Stimulated activated naive CD8-positive, alpha-beta T cell treated with anti-CD3 and anti-CD28 coated beads, Interleukin-15, amount 100 ng/mL, for 72 hours (primary cell): ENCODE results near the gene LCN6.
"Not testable (repeated sequence)": the region's sequence is repeated elsewhere in the genome, so short reads cannot be mapped to it uniquely, and the experiment has no call there.

Experiments used
- ATAC-seq: fragments of 150-1000 bp; cut with Tn5 transposase; 2 replicates; pipeline ENCODE4 v1.10.0; 2021; ENCODE audit warnings: mild to moderate bottlenecking, moderate library complexity
- DNase-seq, 2 donors: peaks; one replicate each; pipeline ENCODE4 v3.0.0; 2021 to 2022
- H3K27ac Mint-ChIP-seq, 2 donors: one replicate each; pipeline ENCODE4 v1.8.0; 2022; ENCODE audit warnings: mild to moderate bottlenecking in 2 of 2, mixed read lengths in 2 of 2, moderate library complexity in 2 of 2
- H3K27me3 Mint-ChIP-seq: one replicate; pipeline ENCODE4 v1.8.0; 2022; ENCODE audit warnings: mixed read lengths
- H3K4me1 Mint-ChIP-seq: one replicate; pipeline ENCODE4 v1.8.0; 2022; ENCODE audit warnings: mild to moderate bottlenecking, mixed read lengths
- H3K4me3 Mint-ChIP-seq, 2 donors: one replicate each; pipeline ENCODE4 v1.8.0; 2022; ENCODE audit warnings: mild to moderate bottlenecking in 2 of 2, mixed read lengths in 2 of 2, moderate library complexity in 1 of 2
- H3K9me3 Mint-ChIP-seq, 2 donors: one replicate each; pipeline ENCODE4 v1.8.0; 2022; ENCODE audit warnings: mixed read lengths in 2 of 2

Gene LCN6, protein sequence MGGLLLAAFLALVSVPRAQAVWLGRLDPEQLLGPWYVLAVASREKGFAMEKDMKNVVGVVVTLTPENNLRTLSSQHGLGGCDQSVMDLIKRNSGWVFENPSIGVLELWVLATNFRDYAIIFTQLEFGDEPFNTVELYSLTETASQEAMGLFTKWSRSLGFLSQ

GRCh38 chr9:136748201-136748600, at the start of gene LCN6:
Gene LCN6 (minus strand): TSS chr9:136748525. CDS start chr9:136748483, 42 bp downstream.
- ATAC-seq (no peak), DNase-seq (no peak)
- peaks cover 20 to 26% of the 10 kb centered on the region in 2 donors for H3K9me3 Mint-ChIP-seq
- H3K4me3 Mint-ChIP-seq, result no peak within 1 kb of the TSS
- H3K4me1 Mint-ChIP-seq, result peaks cover 23% of the 10 kb centered on the region
- peaks cover 63% of the 10 kb centered on the region for H3K27me3 Mint-ChIP-seq
- H3K27ac Mint-ChIP-seq, result peak within 1 kb of the TSS in 1 of 2 donors; percentile 34

GRCh38 chr9:136796775-136797347, 48.5 kb upstream of the LCN6 start:
- not testable (repeated sequence) for DNase-seq, H3K4me3 Mint-ChIP-seq, H3K9me3 Mint-ChIP-seq, H3K27ac Mint-ChIP-seq, ATAC-seq
- Mint-ChIP-seq H3K4me1 (peaks cover 65% of the 10 kb centered on the region), H3K27me3 (peaks cover 20% of the 10 kb centered on the region)

DNA sequence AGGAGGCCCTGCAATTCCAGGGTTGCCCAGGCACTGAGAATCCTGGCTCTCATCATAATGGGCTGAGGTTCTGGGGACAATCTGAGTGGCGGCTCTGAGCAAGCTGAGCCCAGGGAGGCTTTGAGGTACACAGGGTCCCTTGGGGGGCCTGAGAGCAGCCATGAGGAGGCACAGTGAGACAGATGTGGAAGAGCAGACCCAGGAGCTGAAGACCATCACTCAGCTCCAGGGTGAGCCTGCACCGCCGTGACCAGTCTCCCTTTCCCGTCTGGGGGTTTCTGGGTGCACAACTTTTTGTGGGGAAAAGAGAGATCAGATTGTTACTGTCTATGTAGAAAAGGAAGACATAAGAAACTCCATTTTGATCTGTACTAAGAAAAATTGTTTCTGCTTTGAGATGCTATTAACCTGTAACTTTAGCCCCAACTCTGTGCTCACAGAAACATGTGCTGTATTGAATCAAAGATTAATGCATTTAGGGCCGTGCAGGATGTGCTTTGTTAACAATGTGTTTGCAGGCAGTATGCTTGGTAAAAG, 48.0 kb upstream of the LCN6 start, which contains the start of gene CCDC183:
TSS of gene CCDC183 (plus strand) at position 101 of the 537 bp plus-strand sequence. CDS start at position 161, 60 bp downstream.
- Mint-ChIP-seq H3K27ac (no peak within 1 kb of the TSS), H3K4me3 (no peak within 1 kb of the TSS), H3K27me3 (peaks cover 15% of the 10 kb centered on the region), H3K9me3 (no peaks in the 10 kb centered on the region), H3K4me1 (peaks cover 66% of the 10 kb centered on the region)
- ATAC-seq, result no peak
- no peak for DNase-seq

- DNase-seq, result no peak
- Mint-ChIP-seq H3K27me3 (peaks cover 6% of the 10 kb centered on the region), H3K9me3 (no peaks in the 10 kb centered on the region), H3K4me3 (no peak overlapping the region), H3K4me1 (peaks cover 59% of the 10 kb centered on the region), H3K27ac (no peak overlapping the region)
- ATAC-seq, result no peak
These were observed 46.6 kb upstream of the LCN6 start for GRCh38 chr9:136795000-136795348.

DNA sequence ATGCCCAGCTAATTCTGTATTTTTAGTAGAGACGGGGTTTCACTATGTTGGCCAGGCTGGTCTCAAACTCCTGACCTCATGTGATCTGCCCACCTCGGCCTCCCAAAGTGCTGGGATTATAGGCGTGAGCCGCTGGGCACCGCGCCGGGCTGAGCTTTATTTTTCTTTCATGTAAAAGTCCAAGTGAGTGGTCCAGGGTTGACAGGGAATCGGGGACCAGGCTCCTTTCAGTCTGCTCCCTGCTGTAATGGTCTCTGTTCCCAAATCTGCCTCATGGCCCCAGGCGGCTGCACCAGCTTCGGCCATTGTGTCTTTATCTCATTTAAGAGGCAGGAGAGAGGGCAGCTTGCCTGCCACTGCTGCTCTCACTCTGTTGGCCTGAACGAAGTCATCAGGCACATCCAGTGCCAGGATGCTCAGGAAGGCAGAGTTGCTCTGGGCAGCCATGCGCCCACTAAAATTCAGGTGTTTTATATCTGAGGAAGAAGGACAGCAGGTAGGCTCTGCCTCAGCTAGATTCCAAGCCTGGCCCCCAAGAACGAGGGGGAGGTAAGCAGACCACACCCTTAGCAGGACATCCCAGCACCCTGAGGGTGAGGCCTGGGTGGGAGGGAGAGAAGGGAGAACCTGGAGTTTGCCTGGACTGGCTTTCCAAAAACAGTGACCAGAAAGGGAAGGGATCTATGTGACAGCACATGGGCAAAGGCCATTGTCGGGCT, 46.1 kb upstream of the LCN6 start:
- peaks cover 6% of the 10 kb centered on the region for H3K27me3 Mint-ChIP-seq

GRCh38 chr9:136793086-136793946, 45.0 kb upstream of the LCN6 start:
- DNase-seq, result no peak
- no peak overlapping the region for H3K4me3 Mint-ChIP-seq
- peaks cover 6% of the 10 kb centered on the region for H3K27me3 Mint-ChIP-seq

More for the DNA sequence above, 46.1 kb upstream of the LCN6 start:
- Mint-ChIP-seq H3K27ac (no peak overlapping the region), H3K9me3 (no peaks in the 10 kb centered on the region), H3K4me1 (peaks cover 57% of the 10 kb centered on the region), H3K4me3 (no peak overlapping the region)
- no peak for ATAC-seq
- DNase-seq, result no peak

DNA sequence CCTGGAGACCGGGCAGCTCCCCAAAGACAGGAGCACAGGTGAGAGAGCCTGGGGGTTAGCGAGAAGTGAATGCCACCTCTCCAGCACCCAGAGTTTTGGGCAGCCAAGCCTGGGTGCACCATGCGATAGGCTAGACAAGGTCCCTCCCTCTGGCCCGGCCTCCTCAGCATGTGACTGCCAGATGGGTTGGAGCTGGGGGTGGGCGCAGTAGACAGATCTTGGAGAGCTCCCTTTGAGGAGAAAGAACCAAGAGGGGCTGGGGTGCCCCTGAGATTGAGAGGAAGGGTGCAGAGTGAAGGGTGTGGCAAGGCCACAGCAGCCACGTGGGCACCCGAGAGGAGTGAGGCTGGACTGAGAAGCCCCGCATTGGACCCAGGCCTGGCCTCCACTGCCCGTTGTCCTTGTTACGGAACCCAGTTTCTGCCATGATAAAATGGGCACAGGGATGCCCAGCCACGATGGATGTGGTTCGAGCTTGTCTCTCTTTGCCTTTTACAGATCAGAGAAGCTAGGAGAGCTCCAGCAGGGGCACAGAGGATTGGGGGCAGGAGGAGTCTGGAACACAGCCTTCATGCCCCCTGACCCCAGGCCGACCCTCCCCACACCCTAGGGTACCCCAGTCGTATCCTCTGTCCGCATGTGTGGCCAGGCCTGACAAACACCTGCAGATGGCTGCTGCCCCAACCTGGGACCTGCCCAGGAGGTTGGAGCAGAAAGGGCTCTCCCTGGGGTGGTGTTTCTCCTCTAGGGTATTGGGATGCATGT, 44.2 kb upstream of the LCN6 start:
- Mint-ChIP-seq H3K27ac (peak overlapping the region; percentile 82 to 88), H3K4me3 (peak overlapping the region; percentile 88 to 92), H3K9me3 (no peaks in the 10 kb centered on the region), H3K27me3 (peaks cover 3% of the 10 kb centered on the region), H3K4me1 (peaks cover 64% of the 10 kb centered on the region)
- ATAC-seq, result no peak
- DNase-seq, result no peak

More at GRCh38 chr9:136793086-136793946, 45.0 kb upstream of the LCN6 start:
- no peak overlapping the region for H3K27ac Mint-ChIP-seq
- H3K4me1 Mint-ChIP-seq, result peaks cover 59% of the 10 kb centered on the region
- H3K9me3 Mint-ChIP-seq, result no peaks in the 10 kb centered on the region
- ATAC-seq, result no peak

- H3K27ac Mint-ChIP-seq, result peak overlapping the region; percentile 88 to 89
- H3K4me1 Mint-ChIP-seq, result peaks cover 59% of the 10 kb centered on the region
- H3K4me3 Mint-ChIP-seq, result peak overlapping the region; percentile 88 to 92
- ATAC-seq, result peak; percentile 46
- DNase-seq, result peak; percentile 69 to 74
- H3K27me3 Mint-ChIP-seq, result no peaks in the 10 kb centered on the region
- H3K9me3 Mint-ChIP-seq, result no peaks in the 10 kb centered on the region
These were observed 43.4 kb upstream of the LCN6 start for GRCh38 chr9:136791516-136792276.

DNA sequence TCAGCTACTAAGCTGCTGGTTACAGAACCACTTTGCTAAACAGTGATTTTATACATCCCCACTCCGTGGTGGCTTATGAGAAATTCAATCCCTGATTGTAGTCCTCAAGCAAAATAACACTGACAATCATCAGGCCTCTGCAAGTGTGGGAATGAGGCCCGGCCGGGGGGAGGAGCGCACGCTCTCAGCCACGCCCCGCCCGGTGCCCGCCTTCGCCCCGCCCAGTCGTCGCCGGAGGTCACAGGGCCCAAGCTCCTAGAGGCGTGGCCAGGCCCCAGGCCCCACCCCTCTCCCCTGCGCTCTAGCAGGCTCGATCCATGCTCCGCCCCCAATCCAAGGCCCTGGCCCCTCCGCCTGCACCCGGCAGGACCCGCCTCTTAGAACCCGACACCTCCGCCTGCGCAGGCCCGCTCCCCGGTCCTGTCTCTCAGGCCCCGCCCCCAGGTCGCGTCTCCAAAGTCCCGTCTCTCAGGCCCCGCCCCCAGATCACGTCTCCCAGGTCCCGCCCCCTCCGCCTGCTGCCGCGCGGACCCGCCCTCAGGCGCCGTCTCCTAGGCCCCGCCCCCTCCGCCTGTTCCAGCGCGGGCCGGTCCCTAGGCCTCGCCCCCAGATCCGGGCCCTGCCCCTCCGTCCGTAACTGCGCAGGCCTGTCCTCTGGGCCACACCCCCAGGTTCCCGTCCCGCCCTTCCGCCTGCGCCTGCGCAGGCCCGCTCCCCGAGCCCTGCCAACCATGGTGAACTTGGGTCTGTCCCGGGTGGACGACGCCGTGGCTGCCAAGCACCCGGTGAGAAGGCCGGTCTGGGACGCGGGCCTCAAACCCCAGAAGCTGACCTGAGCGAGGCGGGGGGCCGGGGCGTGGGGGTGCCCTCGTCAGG, 42.6 kb upstream of the LCN6 start, which contains the start of gene TMEM141:
TSS of gene TMEM141 (plus strand) at position 705 of the 876 bp plus-strand sequence. CDS start at position 732, 27 bp downstream.
- peak; percentile 91 for ATAC-seq

GRCh38 chr9:136789523-136789937, 41.2 kb upstream of the LCN6 start:
- no peaks in the 10 kb centered on the region for H3K27me3 Mint-ChIP-seq
- H3K27ac Mint-ChIP-seq, result no peak overlapping the region
- H3K9me3 Mint-ChIP-seq, result no peaks in the 10 kb centered on the region
- peaks cover 42% of the 10 kb centered on the region for H3K4me1 Mint-ChIP-seq
- DNase-seq (no peak), ATAC-seq (no peak)
- no peak overlapping the region for H3K4me3 Mint-ChIP-seq

More for the DNA sequence above, 42.6 kb upstream of the LCN6 start, which contains the start of gene TMEM141:
- Mint-ChIP-seq H3K27me3 (no peaks in the 10 kb centered on the region), H3K9me3 (no peaks in the 10 kb centered on the region), H3K27ac (peak within 1 kb of the TSS; percentile 88 to 90), H3K4me3 (peak within 1 kb of the TSS; percentile 88 to 92), H3K4me1 (peaks cover 51% of the 10 kb centered on the region)
- DNase-seq, result peak; percentile 100

DNA sequence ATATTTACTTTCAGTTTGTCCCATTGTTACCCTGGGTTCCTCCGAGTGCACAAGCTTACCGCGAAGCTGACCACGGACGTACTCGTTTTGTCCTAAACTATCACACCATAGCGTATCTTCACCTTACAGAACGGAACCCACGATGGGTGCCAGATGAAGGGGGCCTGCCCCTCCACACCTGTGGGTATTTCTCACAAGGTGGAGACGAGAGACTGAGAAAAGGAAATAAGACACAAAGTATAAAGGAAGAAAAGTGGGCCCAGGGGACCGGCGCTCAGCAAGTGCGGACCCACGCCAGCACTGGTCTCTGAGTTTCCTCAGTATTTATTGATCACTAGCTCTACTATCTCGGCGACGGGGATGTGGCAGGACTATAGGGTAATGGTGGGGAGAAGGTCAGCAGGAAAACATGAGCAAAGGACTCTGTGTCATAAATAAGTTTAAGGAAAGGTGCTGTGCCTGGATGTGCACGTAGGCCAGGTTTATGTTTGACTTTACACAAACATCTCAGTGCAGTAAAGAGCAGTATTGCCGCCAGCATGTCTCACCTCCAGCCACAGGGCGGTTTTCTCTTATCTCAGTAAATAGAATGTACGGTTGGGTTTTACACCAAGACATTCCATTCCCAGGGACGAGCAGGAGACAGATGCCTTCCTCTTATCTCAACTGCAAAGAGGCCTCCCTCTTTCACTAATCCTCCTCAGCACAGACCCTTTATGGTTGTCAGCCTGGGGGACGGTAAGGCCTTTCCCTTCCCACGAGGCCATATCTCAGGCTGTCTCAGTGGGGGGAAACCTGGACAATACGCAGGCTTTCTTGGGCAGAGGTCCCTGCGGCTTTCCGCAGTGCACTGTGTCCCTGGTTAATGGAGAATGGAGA, 40.6 kb upstream of the LCN6 start:
- not testable (repeated sequence) for H3K9me3 Mint-ChIP-seq, DNase-seq, H3K27me3 Mint-ChIP-seq, ATAC-seq
- Mint-ChIP-seq H3K4me1 (peaks cover 46% of the 10 kb centered on the region), H3K27ac (peak overlapping the region in 1 of 2 donors; percentile 56), H3K4me3 (peak overlapping the region; percentile 20 to 57)

DNA sequence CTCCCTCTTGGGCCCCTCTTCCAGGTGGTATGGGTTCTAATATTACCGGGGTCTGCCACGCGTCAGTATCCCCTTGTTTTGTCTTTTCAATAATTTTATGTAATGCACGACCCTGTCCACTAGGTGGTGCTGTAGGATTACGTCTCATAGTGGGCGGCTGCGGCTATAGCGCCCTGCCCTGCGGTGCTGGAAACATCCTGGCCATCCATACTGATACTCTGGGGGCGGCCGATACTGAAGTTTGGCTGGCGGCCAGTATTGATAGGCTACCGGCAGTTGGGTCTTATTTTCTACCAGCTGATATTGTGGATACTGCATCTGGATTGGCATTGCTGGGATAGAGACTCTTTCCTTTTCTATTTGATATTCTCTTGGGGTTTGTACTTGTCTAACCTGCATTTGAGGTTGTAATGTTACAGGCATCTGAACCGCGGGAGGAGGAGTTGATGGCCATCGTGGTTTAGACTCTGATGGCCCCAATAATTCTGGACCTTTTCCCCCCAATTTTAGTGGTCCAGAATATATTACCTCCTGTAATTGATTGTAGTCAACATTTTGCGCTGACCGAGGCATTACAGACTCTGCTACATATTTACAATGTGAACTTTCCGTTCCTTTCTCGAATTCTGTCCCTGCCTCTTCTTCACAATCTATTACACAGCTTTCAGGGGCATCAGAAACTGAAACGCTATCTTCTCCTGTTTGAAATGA, 39.5 kb upstream of the LCN6 start:
- DNase-seq (peak; percentile 77 to 83), ATAC-seq (peak; percentile 18)
- no peaks in the 10 kb centered on the region for H3K27me3 Mint-ChIP-seq
- H3K27ac Mint-ChIP-seq, result no peak overlapping the region
- peaks cover 47% of the 10 kb centered on the region for H3K4me1 Mint-ChIP-seq
- no peaks in the 10 kb centered on the region for H3K9me3 Mint-ChIP-seq
- peak overlapping the region; percentile 52 to 57 for H3K4me3 Mint-ChIP-seq
